Transverse colon (tissue), 3 donors: ENCODE measurements around the gene SHMT2.

ENCODE experiments used
- EP300 ChIP-seq: sonication (generic); formaldehyde crosslinking; IDR thresholded peaks from one replicate; pipeline ENCODE4 v1.6.1; 2017; ENCODE audit warnings: antibody characterized with exemption, low read depth
- POLR2A ChIP-seq: fragments of 450-650 bp; IDR thresholded peaks from one replicate; pipeline ENCODE4 v1.6.1; 2016; ENCODE audit warnings: antibody characterized with exemption, mild to moderate bottlenecking, moderate library complexity
- TF ChIP-seq, protein P1 (sequence below), 5 experiments: fragments of 200-600 bp in 3 of 5; fragments of 450-650 bp in 2 of 5; sonication (generic) in 3 of 5; IDR thresholded peaks; 1 replicate in 2 of 5; 2 replicates in 3 of 5; pipeline ENCODE4 v1.5.1; 2016 to 2017; ENCODE audit warnings: antibody characterized with exemption in 5 of 5, inconsistent platforms in 3 of 5, mild to moderate bottlenecking in 2 of 5, moderate library complexity in 1 of 5

GRCh38 chr12:57216921-57217879 is 12.3 kb upstream of the SHMT2 start:
- TF ChIP-seq, protein P1, sequence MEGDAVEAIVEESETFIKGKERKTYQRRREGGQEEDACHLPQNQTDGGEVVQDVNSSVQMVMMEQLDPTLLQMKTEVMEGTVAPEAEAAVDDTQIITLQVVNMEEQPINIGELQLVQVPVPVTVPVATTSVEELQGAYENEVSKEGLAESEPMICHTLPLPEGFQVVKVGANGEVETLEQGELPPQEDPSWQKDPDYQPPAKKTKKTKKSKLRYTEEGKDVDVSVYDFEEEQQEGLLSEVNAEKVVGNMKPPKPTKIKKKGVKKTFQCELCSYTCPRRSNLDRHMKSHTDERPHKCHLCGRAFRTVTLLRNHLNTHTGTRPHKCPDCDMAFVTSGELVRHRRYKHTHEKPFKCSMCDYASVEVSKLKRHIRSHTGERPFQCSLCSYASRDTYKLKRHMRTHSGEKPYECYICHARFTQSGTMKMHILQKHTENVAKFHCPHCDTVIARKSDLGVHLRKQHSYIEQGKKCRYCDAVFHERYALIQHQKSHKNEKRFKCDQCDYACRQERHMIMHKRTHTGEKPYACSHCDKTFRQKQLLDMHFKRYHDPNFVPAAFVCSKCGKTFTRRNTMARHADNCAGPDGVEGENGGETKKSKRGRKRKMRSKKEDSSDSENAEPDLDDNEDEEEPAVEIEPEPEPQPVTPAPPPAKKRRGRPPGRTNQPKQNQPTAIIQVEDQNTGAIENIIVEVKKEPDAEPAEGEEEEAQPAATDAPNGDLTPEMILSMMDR (IDR thresholded peaks at IDR 0.05) = no peak
- no peak for TF ChIP-seq EP300
- no peak for TF ChIP-seq POLR2A
